ENCODE data around the gene SCN2B. TPM values are rescaled to one million over a fixed set of nuclear protein-coding genes. Genes with fewer than 3 reads are reported as not detected.

The SCN2B gene
- total and polyA plus RNA-seq, 2 of the 4 experiments (the other 2 are of a cell fraction), result under 0.01 to 0.05 TPM

GRCh38 chr11:118145285-118146227 lies 30.9 kb downstream of the SCN2B start:
- Histone ChIP-seq H2AK5ac (ENCODE audit: low read depth, low read length) (no peak overlapping the region), H3K23ac (ENCODE audit: low read depth, low read length) (no peak overlapping the region), H4K20me1 (ENCODE audit: insufficient read depth, low read length) (no peaks in the 10 kb centered on the region), H3K4me1 (ENCODE audit: control insufficient read depth, insufficient read depth, low read length) (no peaks in the 10 kb centered on the region), H2BK15ac (ENCODE audit: low read depth, low read length) (no peak overlapping the region), H4K5ac (ENCODE audit: low read depth, low read length) (no peak overlapping the region), H2AK9ac (replicated peaks; ENCODE audit: low read depth, low read length, poor library complexity) (no peak overlapping the region), H3K79me1 (ENCODE audit: low read depth in 1 of 2, low read length in 2 of 2) (no peaks in the 10 kb centered on the region), H3K27me3 (ENCODE audit: control insufficient read depth, insufficient read depth, low read length) (peaks cover 36% of the 10 kb centered on the region), H4K8ac (ENCODE audit: low read depth in 2 of 2, low read length in 2 of 2) (no peak overlapping the region), H3K9me3 (ENCODE audit: control insufficient read depth, insufficient read depth, low read length) (no peaks in the 10 kb centered on the region), H3K9me1 (ENCODE audit: insufficient read depth, low read length) (no peaks in the 10 kb centered on the region), H3K36me3 (ENCODE audit: control insufficient read depth, insufficient read depth, low read length) (no peaks in the 10 kb centered on the region), H3K4ac (ENCODE audit: low read depth, low read length) (no peak overlapping the region), H2BK120ac (ENCODE audit: low read depth, low read length) (no peak overlapping the region), H3K14ac (replicated peaks; ENCODE audit: low read depth, low read length) (no peak overlapping the region), H2BK20ac (ENCODE audit: low read depth, low read length) (no peak overlapping the region), H3K27ac (ENCODE audit: insufficient read depth, low read length) (no peak overlapping the region), H2BK5ac (ENCODE audit: low read depth, low read length, poor library complexity, severe bottlenecking) (no peak overlapping the region), H2AFZ (replicated peaks; ENCODE audit: low read length, poor library complexity) (peak overlapping the region; percentile 93), H3K18ac (ENCODE audit: low read depth, low read length) (no peak overlapping the region), H3K4me3 (ENCODE audit: insufficient read depth, low read depth, low read length) (peak overlapping the region; percentile 74), H3K56ac (ENCODE audit: extremely low read depth, insufficient read depth, low read length) (no peak overlapping the region), H4K91ac (ENCODE audit: insufficient read depth, low read depth, low read length) (no peak overlapping the region), H3K9ac (ENCODE audit: low read depth, low read length) (no peak overlapping the region), H3K4me2 (ENCODE audit: low read depth, low read length) (peak overlapping the region; percentile 99)
- TF ChIP-seq CHD1 (IDR thresholded peaks at IDR 0.05; ENCODE audit: low read depth, low read length) (no peak), CTCF (conservative IDR thresholded peaks at IDR 0.05; ENCODE audit: low read depth, low read length) (peak; percentile 87), BHLHE40 (IDR thresholded peaks at IDR 0.05; ENCODE audit: low read depth, low read length) (no peak), MXI1 (IDR thresholded peaks at IDR 0.05; ENCODE audit: borderline replicate concordance, low read depth, low read length) (no peak), CEBPB (IDR thresholded peaks at IDR 0.05; ENCODE audit: low read depth, low read length) (no peak), NFE2L2 (IDR thresholded peaks at IDR 0.05; ENCODE audit: low read depth, low read length) (no peak), RAD21 (IDR thresholded peaks at IDR 0.05; ENCODE audit: low read length) (peak; percentile 85), RFX5 (IDR thresholded peaks at IDR 0.05; ENCODE audit: low read depth, low read length) (no peak), POLR2A (IDR thresholded peaks at IDR 0.05; ENCODE audit: low read depth, low read length) (0 out of 2 replicates have a peak, but pooled peaks have one; percentile 31), MAZ (IDR thresholded peaks at IDR 0.05; ENCODE audit: borderline replicate concordance, low read depth, low read length) (no peak), ELK1 (IDR thresholded peaks at IDR 0.05; ENCODE audit: borderline replicate concordance, low read depth, low read length) (no peak), SMC3 (IDR thresholded peaks at IDR 0.05; ENCODE audit: low read depth, low read length) (peak; percentile 69)
- 3% methylated on average over 26 of the region's 78 CpGs; no CpG with 5 or more reads in 1 of the 2 experiments for WGBS, 2 experiments (ENCODE audit: extremely low coverage in 2 of 2, insufficient read length in 1 of 2)
- no TSS peak for BruUV-seq (replicated peaks)
- POLR2A ChIA-PET (ENCODE audit: unreplicated experiment), result no interaction called here
- intact Hi-C loops (cut with micrococcal nuclease), result loop anchor here (1.0 to 5.0 kb wide), 5 partner anchors 26 to 422 kb away; partner anchors contain the start of gene IFT46
- ATAC-seq (ENCODE audit: low read depth) (peak; percentile 99), DNase-seq (peak; percentile 41)
- CTCF ChIA-PET, result interaction anchor here (1.5 kb wide), 1 partner anchor 26 kb away, joined by 4 read pairs; no protein-coding TSS in a partner anchor
- dilution Hi-C loops (cut with HindIII; ENCODE audit: low sequenced_read_pairs, unreplicated experiment), result no loop called here
- in situ Hi-C loops (cut with MboI; ENCODE audit: low sequenced_read_pairs), result loop anchor here (10.0 kb wide), 1 partner anchor 209 kb away; the partner anchor contains the start of gene UBE4A

All from IMR-90 (cell line).